ENCODE measurements around the gene VWA1. TPM values are rescaled to one million over a fixed set of nuclear protein-coding genes. Genes with fewer than 3 reads are reported as not detected.

Gene VWA1
- total and polyA plus RNA-seq, 2 of the 4 experiments (the other 2 are of a cell fraction) = 1.1 to 6.1 TPM

- ChIA-PET CTCF (interaction anchor here (0.7 to 1.0 kb wide), 2 partner anchors 10 to 23 kb away, joined by 3 to 4 read pairs; no protein-coding TSS in a partner anchor), POLR2A (ENCODE audit: unreplicated experiment) (no interaction called here)
- Histone ChIP-seq H3K14ac (replicated peaks; ENCODE audit: low read depth, low read length) (peak overlapping the region; percentile 97), H2BK15ac (ENCODE audit: low read depth, low read length) (no peak overlapping the region), H3K23ac (ENCODE audit: low read depth, low read length) (peak overlapping the region; percentile 97), H2AFZ (replicated peaks; ENCODE audit: low read length, poor library complexity) (peak overlapping the region; percentile 94), H3K4me1 (ENCODE audit: control insufficient read depth, insufficient read depth, low read length) (peaks cover 12% of the 10 kb centered on the region), H3K79me1 (ENCODE audit: low read depth in 1 of 2, low read length in 2 of 2) (peaks cover 24 to 62% of the 10 kb centered on the region in 2 experiments), H2BK20ac (ENCODE audit: low read depth, low read length) (no peak overlapping the region), H4K91ac (ENCODE audit: insufficient read depth, low read depth, low read length) (peak overlapping the region; percentile 73), H4K20me1 (ENCODE audit: insufficient read depth, low read length) (peaks cover 34% of the 10 kb centered on the region; the same call in 1 of the 2 replicates), H3K27me3 (ENCODE audit: control insufficient read depth, insufficient read depth, low read length) (no peaks in the 10 kb centered on the region), H4K8ac (ENCODE audit: low read depth in 2 of 2, low read length in 2 of 2) (peak overlapping the region; percentile 79 to 99), H3K36me3 (ENCODE audit: control insufficient read depth, insufficient read depth, low read length) (peaks cover 51% of the 10 kb centered on the region), H3K9me3 (ENCODE audit: control insufficient read depth, insufficient read depth, low read length) (no peaks in the 10 kb centered on the region), H3K4ac (ENCODE audit: low read depth, low read length) (peak overlapping the region; percentile 92), H4K5ac (ENCODE audit: low read depth, low read length) (peak overlapping the region; percentile 80), H3K56ac (ENCODE audit: extremely low read depth, insufficient read depth, low read length) (peak overlapping the region; percentile 92), H2BK120ac (ENCODE audit: low read depth, low read length) (peak overlapping the region; percentile 41; the same call in 1 of the 2 replicates), H3K9me1 (ENCODE audit: insufficient read depth, low read length) (peaks cover 11% of the 10 kb centered on the region), H3K18ac (ENCODE audit: low read depth, low read length) (no peak overlapping the region; the same call in 1 of the 2 replicates), H3K4me3 (ENCODE audit: insufficient read depth, low read depth, low read length) (peak overlapping the region; percentile 97), H3K27ac (ENCODE audit: insufficient read depth, low read length) (peak overlapping the region; percentile 96), H3K9ac (ENCODE audit: low read depth, low read length) (peak overlapping the region; percentile 96), H2AK5ac (ENCODE audit: low read depth, low read length) (peak overlapping the region; percentile 95), H3K4me2 (ENCODE audit: low read depth, low read length) (peak overlapping the region; percentile 89), H2AK9ac (replicated peaks; ENCODE audit: low read depth, low read length, poor library complexity) (peak overlapping the region; percentile 99), H2BK5ac (ENCODE audit: low read depth, low read length, poor library complexity, severe bottlenecking) (peak overlapping the region; percentile 88)
- no peak; the same call in 1 of the 2 replicates for ATAC-seq (ENCODE audit: low read depth)
- dilution Hi-C loops (cut with HindIII; ENCODE audit: low sequenced_read_pairs, unreplicated experiment) (no loop called here), intact Hi-C loops (cut with micrococcal nuclease) (loop anchor here (2.0 kb wide), 2 partner anchors 50 to 72 kb away; partner anchors contain the start of genes ATAD3B and DVL1), in situ Hi-C loops (cut with MboI; ENCODE audit: low sequenced_read_pairs) (no loop called here)
- no peak for DNase-seq
- WGBS, 2 experiments (ENCODE audit: extremely low coverage in 2 of 2, insufficient read length in 1 of 2) = 0% methylated on average over 27 of the region's 54 CpGs; no CpG with 5 or more reads in 1 of the 2 experiments
- BruUV-seq (replicated peaks) = no TSS peak
- no peak for TF ChIP-seq RFX5 (IDR thresholded peaks at IDR 0.05; ENCODE audit: low read depth, low read length)
- no peak for TF ChIP-seq RAD21 (IDR thresholded peaks at IDR 0.05; ENCODE audit: low read length)
- peak; percentile 35; the same call in 1 of the 2 replicates for TF ChIP-seq MXI1 (IDR thresholded peaks at IDR 0.05; ENCODE audit: borderline replicate concordance, low read depth, low read length)
These were observed 36.8 kb upstream of the VWA1 start for GRCh38 chr1:1398677-1399186.

All from IMR-90 (cell line).